ENCODE data around the gene CACNA1G.

The CACNA1G gene

GRCh38 chr17:50549969-50550368 is 10.5 kb upstream of the CACNA1G start:
- TF ChIP-seq Cebpa-rat (IDR thresholded peaks at IDR 0.05), result no peak
- H3K4me2 ChIP-seq, result no peak overlapping the region
- H3K27ac ChIP-seq, result no peak overlapping the region
- no peak overlapping the region for H3K9ac ChIP-seq
- 0 out of 22 replicates have a peak, but pooled peaks cover 0 to 5% (median 0%) of the 10 kb centered on the region in 11 experiments for H4K20me1 ChIP-seq
- H3K36me3 ChIP-seq, result no peaks in the 10 kb centered on the region
- H3K9me3 ChIP-seq (replicated peaks in 1 of 11), result no peaks in the 10 kb centered on the region
- peaks cover 7 to 21% (median 11%) of the 10 kb centered on the region in 10 experiments; a peak in 16 of 20 replicates for H3K4me1 ChIP-seq
- no peak overlapping the region for H3K4me3 ChIP-seq
- no peaks in the 10 kb centered on the region for H3K27me3 ChIP-seq

GRCh38 chr17:50550661-50551432 is 9.7 kb upstream of the CACNA1G start:
- H3K27ac ChIP-seq, result no peak overlapping the region
- no peak for TF ChIP-seq Cebpa-rat (IDR thresholded peaks at IDR 0.05)
- H3K9ac ChIP-seq, result no peak overlapping the region
- H3K4me2 ChIP-seq, result no peak overlapping the region
- peaks cover 0 to 10% (median 0%) of the 10 kb centered on the region in 11 experiments; a peak in 2 of 22 replicates for H4K20me1 ChIP-seq
- H3K27me3 ChIP-seq, result peaks cover 0 to 4% (median 0%) of the 10 kb centered on the region in 11 experiments; a peak in 4 of 22 replicates
- no peaks in the 10 kb centered on the region for H3K9me3 ChIP-seq (replicated peaks in 1 of 11)
- no peak overlapping the region for H3K4me3 ChIP-seq
- peaks cover 7 to 18% (median 11%) of the 10 kb centered on the region in 10 experiments; a peak in 16 of 20 replicates for H3K4me1 ChIP-seq
- no peaks in the 10 kb centered on the region for H3K36me3 ChIP-seq

GRCh38 chr17:50551433-50551815 is 9.1 kb upstream of the CACNA1G start:
- Histone ChIP-seq H3K9me3 (replicated peaks in 1 of 11) (no peaks in the 10 kb centered on the region), H4K20me1 (peaks cover 0 to 12% (median 0%) of the 10 kb centered on the region in 11 experiments; a peak in 2 of 22 replicates), H3K36me3 (no peaks in the 10 kb centered on the region), H3K27me3 (peaks cover 0 to 9% (median 5%) of the 10 kb centered on the region in 11 experiments; a peak in 10 of 22 replicates), H3K4me2 (no peak overlapping the region), H3K9ac (no peak overlapping the region), H3K4me3 (no peak overlapping the region), H3K4me1 (peaks cover 7 to 17% (median 11%) of the 10 kb centered on the region in 10 experiments; a peak in 16 of 20 replicates), H3K27ac (no peak overlapping the region)
- no peak for TF ChIP-seq Cebpa-rat (IDR thresholded peaks at IDR 0.05)

GRCh38 chr17:50551884-50552283 is 8.6 kb upstream of the CACNA1G start:
- H3K9ac ChIP-seq, result no peak overlapping the region
- H3K4me1 ChIP-seq, result peaks cover 5 to 12% (median 8%) of the 10 kb centered on the region in 10 experiments; a peak in 16 of 20 replicates
- H4K20me1 ChIP-seq, result peaks cover 0 to 15% (median 0%) of the 10 kb centered on the region in 11 experiments; a peak in 3 of 22 replicates
- H3K27me3 ChIP-seq, result peaks cover 4 to 14% (median 10%) of the 10 kb centered on the region in 11 experiments; a peak in 21 of 22 replicates
- no peak for TF ChIP-seq Cebpa-rat (IDR thresholded peaks at IDR 0.05)
- no peak overlapping the region for H3K27ac ChIP-seq
- H3K4me3 ChIP-seq, result no peak overlapping the region
- no peaks in the 10 kb centered on the region for H3K36me3 ChIP-seq
- no peak overlapping the region for H3K4me2 ChIP-seq
- H3K9me3 ChIP-seq (replicated peaks in 1 of 11), result no peaks in the 10 kb centered on the region

- Histone ChIP-seq H4K20me1 (peaks cover 0 to 38% (median 12%) of the 10 kb centered on the region in 11 experiments; a peak in 15 of 22 replicates), H3K4me1 (peaks cover 4 to 9% (median 6%) of the 10 kb centered on the region in 10 experiments), H3K27me3 (peaks cover 27 to 37% (median 33%) of the 10 kb centered on the region in 11 experiments), H3K9ac (no peak overlapping the region), H3K9me3 (replicated peaks in 1 of 11) (no peaks in the 10 kb centered on the region), H3K4me3 (no peak overlapping the region), H3K36me3 (no peaks in the 10 kb centered on the region), H3K4me2 (no peak overlapping the region), H3K27ac (no peak overlapping the region)
- no peak for TF ChIP-seq Cebpa-rat (IDR thresholded peaks at IDR 0.05)
Observed at GRCh38 chr17:50554201-50554600, 6.3 kb upstream of the CACNA1G start.

- H3K9ac ChIP-seq, result no peak overlapping the region
- TF ChIP-seq Cebpa-rat (IDR thresholded peaks at IDR 0.05), result no peak
- no peak overlapping the region for H3K4me2 ChIP-seq
- peaks cover 0 to 56% (median 29%) of the 10 kb centered on the region in 11 experiments; a peak in 18 of 22 replicates for H4K20me1 ChIP-seq
- H3K4me3 ChIP-seq, result no peak overlapping the region
- peaks cover 21 to 27% (median 23%) of the 10 kb centered on the region in 10 experiments for H3K4me1 ChIP-seq
- H3K36me3 ChIP-seq, result no peaks in the 10 kb centered on the region
- peaks cover 54 to 63% (median 57%) of the 10 kb centered on the region in 11 experiments for H3K27me3 ChIP-seq
- peaks cover 0 to 9% (median 0%) of the 10 kb centered on the region in 11 experiments; a peak in 4 of 22 replicates for H3K9me3 ChIP-seq (replicated peaks in 1 of 11)
- H3K27ac ChIP-seq, result no peak overlapping the region
Observed at GRCh38 chr17:50556803-50557202, 3.7 kb upstream of the CACNA1G start.

- Histone ChIP-seq H3K27me3 (peaks cover 62 to 71% (median 64%) of the 10 kb centered on the region in 11 experiments), H3K36me3 (no peaks in the 10 kb centered on the region), H3K4me2 (no peak overlapping the region), H3K9me3 (replicated peaks in 1 of 11) (peaks cover 0 to 9% (median 0%) of the 10 kb centered on the region in 11 experiments; a peak in 4 of 22 replicates), H3K4me1 (peaks cover 21 to 31% (median 25%) of the 10 kb centered on the region in 10 experiments), H4K20me1 (peaks cover 0 to 61% (median 35%) of the 10 kb centered on the region in 11 experiments; a peak in 18 of 22 replicates), H3K4me3 (no peak overlapping the region), H3K9ac (no peak overlapping the region), H3K27ac (no peak overlapping the region)
- TF ChIP-seq Cebpa-rat (IDR thresholded peaks at IDR 0.05), result no peak
Observed at GRCh38 chr17:50557630-50558029, 2.9 kb upstream of the CACNA1G start.

GRCh38 chr17:50558091-50558490 is 2.4 kb upstream of the CACNA1G start:
- Histone ChIP-seq H3K4me1 (peaks cover 21 to 34% (median 25%) of the 10 kb centered on the region in 10 experiments), H3K9me3 (replicated peaks in 1 of 11) (peaks cover 0 to 9% (median 0%) of the 10 kb centered on the region in 11 experiments; a peak in 4 of 22 replicates), H3K4me2 (no peak overlapping the region), H4K20me1 (peaks cover 0 to 66% (median 40%) of the 10 kb centered on the region in 11 experiments; a peak in 18 of 22 replicates), H3K27me3 (peaks cover 66 to 76% (median 69%) of the 10 kb centered on the region in 11 experiments), H3K36me3 (no peaks in the 10 kb centered on the region), H3K27ac (no peak overlapping the region), H3K4me3 (no peak overlapping the region), H3K9ac (no peak overlapping the region)
- no peak for TF ChIP-seq Cebpa-rat (IDR thresholded peaks at IDR 0.05)

GRCh38 chr17:50558581-50558940 is 2.0 kb upstream of the CACNA1G start:
- no peak overlapping the region for H3K27ac ChIP-seq
- peaks cover 71 to 81% (median 74%) of the 10 kb centered on the region in 11 experiments for H3K27me3 ChIP-seq
- H4K20me1 ChIP-seq, result peaks cover 0 to 71% (median 45%) of the 10 kb centered on the region in 11 experiments; a peak in 18 of 22 replicates
- no peak for TF ChIP-seq Cebpa-rat (IDR thresholded peaks at IDR 0.05)
- peaks cover 0 to 9% (median 0%) of the 10 kb centered on the region in 11 experiments; a peak in 4 of 22 replicates for H3K9me3 ChIP-seq (replicated peaks in 1 of 11)
- 0 out of 20 replicates have a peak overlapping the region, but pooled peaks of 3 of the 10 experiments have one; percentile 8 to 39 (median 9) for H3K4me3 ChIP-seq
- no peaks in the 10 kb centered on the region for H3K36me3 ChIP-seq
- H3K4me1 ChIP-seq, result peaks cover 21 to 34% (median 25%) of the 10 kb centered on the region in 10 experiments
- no peak overlapping the region for H3K9ac ChIP-seq
- peak overlapping the region in 8 of 11 experiments; percentile 96 to 99 (median 98); a peak in 15 of 22 replicates for H3K4me2 ChIP-seq

Measured in BLaER1 treated with 17β-estradiol and CSF1 and Interleukin-3, amounts not matched to agents 10 nM and 100 nM (cell line).